ENCODE results near the gene KIF15. TPM values are rescaled to one million over a fixed set of nuclear protein-coding genes. Genes with fewer than 3 reads are reported as not detected.
A peak's percentile ranks its signal among the peaks of the same experiment; 100 is the strongest.

The KIF15 gene
- polyA plus RNA-seq, 1 donor (not counting 4 experiments of a cell fraction or from before 2014, with no cell fraction given), result 2.8 TPM

DNA sequence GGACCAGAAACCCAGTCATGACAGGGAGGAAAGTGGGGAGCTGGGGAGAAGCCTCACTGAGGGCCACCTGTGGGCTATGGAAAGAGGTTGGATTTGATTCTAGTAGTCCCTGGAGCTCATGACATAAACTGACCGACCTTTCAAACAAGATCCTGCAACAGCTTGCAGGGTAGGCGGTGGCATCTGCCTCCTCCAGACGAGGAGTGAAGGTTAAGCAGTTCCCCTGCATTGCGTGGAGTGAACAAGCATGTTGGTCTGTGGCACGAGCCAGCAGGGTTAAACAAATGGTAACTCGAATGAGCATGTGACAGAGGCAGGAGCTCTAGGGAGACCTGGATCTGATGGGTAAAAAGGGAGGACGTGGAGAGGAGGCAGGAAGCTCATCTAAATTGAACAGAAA lies 125.5 kb downstream of the KIF15 start:
- dilution Hi-C loops (cut with MboI; ENCODE audit: extremely low pct_ligation_motif_present, low sequenced_read_pairs), result no loop called here
- no peaks in the 10 kb centered on the region for H4K20me1 ChIP-seq (ENCODE audit: control insufficient read depth, extremely low read depth, insufficient read depth, low read length)
- no peaks in the 10 kb centered on the region for H3K9me3 ChIP-seq (ENCODE audit: control insufficient read depth, low read depth, low read length)
- no peaks in the 10 kb centered on the region for H3K27me3 ChIP-seq (ENCODE audit: control insufficient read depth, extremely low read depth, insufficient read depth, low read length)
- peak overlapping the region; percentile 74 for H3K9ac ChIP-seq (ENCODE audit: control insufficient read depth, extremely low read depth, insufficient read depth, low read length)
- peak overlapping the region; percentile 14 for H2AFZ ChIP-seq (ENCODE audit: control insufficient read depth, low read length)
- H3K4me3 ChIP-seq (ENCODE audit: control insufficient read depth in 2 of 3, extremely low read depth in 1 of 3, insufficient read depth in 2 of 3, low read depth in 1 of 3, low read length in 3 of 3), result peak overlapping the region in 1 of 3 experiments; percentile 1
- no peaks in the 10 kb centered on the region for H3K36me3 ChIP-seq (ENCODE audit: control insufficient read depth in 2 of 2, extremely low read depth in 1 of 2, insufficient read depth in 2 of 2, low read length in 2 of 2)
- H3K79me2 ChIP-seq (ENCODE audit: control insufficient read depth, insufficient read depth, low read length), result no peaks in the 10 kb centered on the region
- peak overlapping the region; percentile 70 for H3K4me2 ChIP-seq (ENCODE audit: control insufficient read depth, extremely low read depth, insufficient read depth, low read depth, low read length)
- DNase-seq (ENCODE audit: low read depth, low spot score) (no peak), FAIRE-seq (no peak)
- peak overlapping the region; percentile 98 for H3K27ac ChIP-seq (ENCODE audit: control insufficient read depth, insufficient read depth, low read length)
- TF ChIP-seq EZH2 (IDR thresholded peaks at IDR 0.05; ENCODE audit: low read length), result no peak
- TF ChIP-seq, protein P1, sequence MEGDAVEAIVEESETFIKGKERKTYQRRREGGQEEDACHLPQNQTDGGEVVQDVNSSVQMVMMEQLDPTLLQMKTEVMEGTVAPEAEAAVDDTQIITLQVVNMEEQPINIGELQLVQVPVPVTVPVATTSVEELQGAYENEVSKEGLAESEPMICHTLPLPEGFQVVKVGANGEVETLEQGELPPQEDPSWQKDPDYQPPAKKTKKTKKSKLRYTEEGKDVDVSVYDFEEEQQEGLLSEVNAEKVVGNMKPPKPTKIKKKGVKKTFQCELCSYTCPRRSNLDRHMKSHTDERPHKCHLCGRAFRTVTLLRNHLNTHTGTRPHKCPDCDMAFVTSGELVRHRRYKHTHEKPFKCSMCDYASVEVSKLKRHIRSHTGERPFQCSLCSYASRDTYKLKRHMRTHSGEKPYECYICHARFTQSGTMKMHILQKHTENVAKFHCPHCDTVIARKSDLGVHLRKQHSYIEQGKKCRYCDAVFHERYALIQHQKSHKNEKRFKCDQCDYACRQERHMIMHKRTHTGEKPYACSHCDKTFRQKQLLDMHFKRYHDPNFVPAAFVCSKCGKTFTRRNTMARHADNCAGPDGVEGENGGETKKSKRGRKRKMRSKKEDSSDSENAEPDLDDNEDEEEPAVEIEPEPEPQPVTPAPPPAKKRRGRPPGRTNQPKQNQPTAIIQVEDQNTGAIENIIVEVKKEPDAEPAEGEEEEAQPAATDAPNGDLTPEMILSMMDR (optimal IDR thresholded peaks at IDR 0.05 in 1 of 3, IDR thresholded peaks at IDR 0.05 in 1 of 3, conservative IDR thresholded peaks at IDR 0.05 in 1 of 3; ENCODE audit: extremely low read depth in 1 of 3, insufficient read depth in 2 of 3, low read length in 3 of 3), result no peak
- H3K9me1 ChIP-seq (ENCODE audit: control insufficient read depth, extremely low read depth, insufficient read depth, low read length), result no peaks in the 10 kb centered on the region
- H3K4me1 ChIP-seq (ENCODE audit: control insufficient read depth, extremely low read depth, insufficient read depth, low read length), result peaks cover 51% of the 10 kb centered on the region

DNA sequence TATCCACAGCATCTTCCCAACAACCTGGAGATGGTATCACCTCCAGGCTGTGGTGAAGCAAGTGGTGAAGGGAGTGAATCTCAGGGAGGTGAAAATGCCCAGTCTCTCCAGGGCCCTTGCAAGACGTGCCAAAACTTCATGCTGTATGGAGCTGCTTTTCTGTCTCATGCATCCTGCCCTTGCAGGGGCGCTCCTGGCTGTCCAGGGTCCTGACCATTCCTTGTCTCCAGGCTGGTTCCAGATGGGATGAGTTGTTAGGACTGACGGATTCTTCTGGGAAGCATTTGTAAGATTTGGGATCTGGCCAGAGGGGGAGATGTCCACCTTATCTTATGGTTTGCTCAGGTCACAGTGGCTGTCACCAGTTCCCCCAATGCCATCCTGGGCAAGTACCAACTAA lies 128.7 kb downstream of the KIF15 start:
- no peak for DNase-seq (ENCODE audit: low read depth, low spot score)
- peaks cover 39% of the 10 kb centered on the region for H3K4me1 ChIP-seq (ENCODE audit: control insufficient read depth, extremely low read depth, insufficient read depth, low read length)

More for the DNA sequence above, 128.7 kb downstream of the KIF15 start:
- Histone ChIP-seq H4K20me1 (ENCODE audit: control insufficient read depth, extremely low read depth, insufficient read depth, low read length) (no peaks in the 10 kb centered on the region), H3K79me2 (ENCODE audit: control insufficient read depth, insufficient read depth, low read length) (no peaks in the 10 kb centered on the region), H3K27me3 (ENCODE audit: control insufficient read depth, extremely low read depth, insufficient read depth, low read length) (no peaks in the 10 kb centered on the region), H3K27ac (ENCODE audit: control insufficient read depth, insufficient read depth, low read length) (no peak overlapping the region), H2AFZ (ENCODE audit: control insufficient read depth, low read length) (no peak overlapping the region), H3K4me3 (ENCODE audit: control insufficient read depth in 2 of 3, extremely low read depth in 1 of 3, insufficient read depth in 2 of 3, low read depth in 1 of 3, low read length in 3 of 3) (no peak overlapping the region), H3K9ac (ENCODE audit: control insufficient read depth, extremely low read depth, insufficient read depth, low read length) (no peak overlapping the region), H3K36me3 (ENCODE audit: control insufficient read depth in 2 of 2, extremely low read depth in 1 of 2, insufficient read depth in 2 of 2, low read length in 2 of 2) (no peaks in the 10 kb centered on the region), H3K9me3 (ENCODE audit: control insufficient read depth, low read depth, low read length) (no peaks in the 10 kb centered on the region), H3K4me2 (ENCODE audit: control insufficient read depth, extremely low read depth, insufficient read depth, low read depth, low read length) (no peak overlapping the region), H3K9me1 (ENCODE audit: control insufficient read depth, extremely low read depth, insufficient read depth, low read length) (no peaks in the 10 kb centered on the region)
- TF ChIP-seq, protein P1 (optimal IDR thresholded peaks at IDR 0.05 in 1 of 3, IDR thresholded peaks at IDR 0.05 in 1 of 3, conservative IDR thresholded peaks at IDR 0.05 in 1 of 3; ENCODE audit: extremely low read depth in 1 of 3, insufficient read depth in 2 of 3, low read length in 3 of 3), result no peak
- no peak for TF ChIP-seq EZH2 (IDR thresholded peaks at IDR 0.05; ENCODE audit: low read length)
- no peak for FAIRE-seq
- dilution Hi-C loops (cut with MboI; ENCODE audit: extremely low pct_ligation_motif_present, low sequenced_read_pairs), result no loop called here
